ENCODE measurements around the gene PSMB5. TPM values are rescaled to one million over a fixed set of nuclear protein-coding genes. Genes with fewer than 3 reads are reported as not detected.

The PSMB5 gene
- total RNA-seq, 1 donor from 2014 or later = 215 TPM

GRCh38 chr14:23076785-23077408 is 42.2 kb upstream of the PSMB5 start:
- no peak overlapping the region for H3K4me3 Mint-ChIP-seq
- peak; percentile 77 for TF ChIP-seq CTCF (conservative IDR thresholded peaks at IDR 0.05)
- peaks cover 10% of the 10 kb centered on the region for H3K4me1 Mint-ChIP-seq
- H3K27ac Mint-ChIP-seq (ENCODE audit: unreplicated experiment) = no peak overlapping the region
- H3K9me3 Mint-ChIP-seq = no peaks in the 10 kb centered on the region
- H3K27me3 Mint-ChIP-seq (ENCODE audit: low read depth) = no peaks in the 10 kb centered on the region
- H3K36me3 Mint-ChIP-seq (ENCODE audit: low read depth) = peaks cover 11% of the 10 kb centered on the region
- no peak for DNase-seq (ENCODE audit: low read depth, low spot score)

- Mint-ChIP-seq H3K27ac (ENCODE audit: unreplicated experiment) (no peak overlapping the region), H3K9me3 (no peaks in the 10 kb centered on the region), H3K4me3 (no peak overlapping the region), H3K4me1 (peaks cover 25% of the 10 kb centered on the region), H3K36me3 (ENCODE audit: low read depth) (peaks cover 13% of the 10 kb centered on the region), H3K27me3 (ENCODE audit: low read depth) (no peaks in the 10 kb centered on the region)
- TF ChIP-seq CTCF (conservative IDR thresholded peaks at IDR 0.05) = no peak
- DNase-seq (ENCODE audit: low read depth, low spot score) = no peak
Measured at GRCh38 chr14:23074906-23075305, 40.2 kb upstream of the PSMB5 start.

- peak overlapping the region; percentile 100 for H3K4me3 Mint-ChIP-seq
- no peak for TF ChIP-seq CTCF (conservative IDR thresholded peaks at IDR 0.05)
- peaks cover 12% of the 10 kb centered on the region for H3K36me3 Mint-ChIP-seq (ENCODE audit: low read depth)
- peaks cover 40% of the 10 kb centered on the region for H3K4me1 Mint-ChIP-seq
- H3K9me3 Mint-ChIP-seq = no peaks in the 10 kb centered on the region
- no peak for DNase-seq (ENCODE audit: low read depth, low spot score)
- no peaks in the 10 kb centered on the region for H3K27me3 Mint-ChIP-seq (ENCODE audit: low read depth)
- peak overlapping the region; percentile 99 for H3K27ac Mint-ChIP-seq (ENCODE audit: unreplicated experiment)
Measured at GRCh38 chr14:23071921-23072539, 37.3 kb upstream of the PSMB5 start.

GRCh38 chr14:23071244-23071920 is 36.7 kb upstream of the PSMB5 start:
- peak overlapping the region; percentile 100 for H3K4me3 Mint-ChIP-seq
- peak; percentile 73 for DNase-seq (ENCODE audit: low read depth, low spot score)
- no peaks in the 10 kb centered on the region for H3K27me3 Mint-ChIP-seq (ENCODE audit: low read depth)
- H3K4me1 Mint-ChIP-seq = peaks cover 44% of the 10 kb centered on the region
- TF ChIP-seq CTCF (conservative IDR thresholded peaks at IDR 0.05) = no peak
- peak overlapping the region; percentile 99 for H3K27ac Mint-ChIP-seq (ENCODE audit: unreplicated experiment)
- H3K36me3 Mint-ChIP-seq (ENCODE audit: low read depth) = peaks cover 12% of the 10 kb centered on the region
- no peaks in the 10 kb centered on the region for H3K9me3 Mint-ChIP-seq

- peak overlapping the region; percentile 99 for H3K27ac Mint-ChIP-seq (ENCODE audit: unreplicated experiment)
- H3K4me1 Mint-ChIP-seq = peaks cover 52% of the 10 kb centered on the region
- peak overlapping the region; percentile 100 for H3K4me3 Mint-ChIP-seq
- no peak for TF ChIP-seq CTCF (conservative IDR thresholded peaks at IDR 0.05)
- no peaks in the 10 kb centered on the region for H3K27me3 Mint-ChIP-seq (ENCODE audit: low read depth)
- no peaks in the 10 kb centered on the region for H3K9me3 Mint-ChIP-seq
- H3K36me3 Mint-ChIP-seq (ENCODE audit: low read depth) = peaks cover 17% of the 10 kb centered on the region
- DNase-seq (ENCODE audit: low read depth, low spot score) = no peak
Measured at GRCh38 chr14:23070262-23071129, 35.8 kb upstream of the PSMB5 start.

Measured in neural crest cell (in vitro differentiated cells).